DMS79 treated with DMSO at 0.1 percent for 48 hours (cell line): ENCODE results near the gene KCNH2.

ENCODE experiments used
- DNase-seq: peaks from one replicate; lab custom pipeline; 2025; lab: John Stamatoyannopoulos, UW

Gene KCNH2

GRCh38 chr7:150904011-150904909, 73.9 kb downstream of the KCNH2 start:
- no peak for DNase-seq

- DNase-seq: peak; percentile 68
Measured at GRCh38 chr7:150903606-150904005, 74.5 kb downstream of the KCNH2 start.

- no peak for DNase-seq
Measured at GRCh38 chr7:150902078-150903033, 75.8 kb downstream of the KCNH2 start.

- DNase-seq: peak; percentile 42
Measured at GRCh38 chr7:150901160-150902035, 76.7 kb downstream of the KCNH2 start.

- DNase-seq: no peak
Measured at GRCh38 chr7:150900675-150901074, 77.4 kb downstream of the KCNH2 start.

- DNase-seq: peak; percentile 70
Measured at GRCh38 chr7:150898475-150899011, 79.6 kb downstream of the KCNH2 start.

- no peak for DNase-seq
Measured at GRCh38 chr7:150897502-150898474, 80.3 kb downstream of the KCNH2 start.

- DNase-seq: no peak
Measured at GRCh38 chr7:150896562-150897209, 81.4 kb downstream of the KCNH2 start.

- DNase-seq: no peak
Measured at GRCh38 chr7:150895809-150896208, 82.3 kb downstream of the KCNH2 start.
